Activated naive CD8-positive, alpha-beta T cell treated with anti-CD3 and anti-CD28 coated beads, Interleukin-2, amount 50 U/mL, for 24 hours (primary cell): ENCODE data around the gene INTU.

ENCODE experiments used
- ATAC-seq: fragments of 150-1000 bp; cut with Tn5 transposase; one replicate; pipeline ENCODE4 v1.10.0; 2021
- DNase-seq: peaks from one replicate; pipeline ENCODE4 v3.0.0; 2021
- H3K27ac Mint-ChIP-seq: one replicate; pipeline ENCODE4 v1.8.0; 2021; ENCODE audit warnings: mild to moderate bottlenecking, mixed read lengths
- H3K27me3 Mint-ChIP-seq: one replicate; pipeline ENCODE4 v1.8.0; 2021; ENCODE audit warnings: mixed read lengths
- H3K36me3 Mint-ChIP-seq: one replicate; pipeline ENCODE4 v1.8.0; 2021; ENCODE audit warnings: low read depth, mixed read lengths
- H3K4me1 Mint-ChIP-seq: one replicate; pipeline ENCODE4 v1.8.0; 2021; ENCODE audit warnings: mixed read lengths
- H3K4me3 Mint-ChIP-seq: one replicate; pipeline ENCODE4 v1.8.0; 2021; ENCODE audit warnings: mild to moderate bottlenecking, moderate library complexity, mixed read lengths
- H3K9me3 Mint-ChIP-seq: one replicate; pipeline ENCODE4 v1.8.0; 2021; ENCODE audit warnings: mixed read lengths

INTU gene

DNA sequence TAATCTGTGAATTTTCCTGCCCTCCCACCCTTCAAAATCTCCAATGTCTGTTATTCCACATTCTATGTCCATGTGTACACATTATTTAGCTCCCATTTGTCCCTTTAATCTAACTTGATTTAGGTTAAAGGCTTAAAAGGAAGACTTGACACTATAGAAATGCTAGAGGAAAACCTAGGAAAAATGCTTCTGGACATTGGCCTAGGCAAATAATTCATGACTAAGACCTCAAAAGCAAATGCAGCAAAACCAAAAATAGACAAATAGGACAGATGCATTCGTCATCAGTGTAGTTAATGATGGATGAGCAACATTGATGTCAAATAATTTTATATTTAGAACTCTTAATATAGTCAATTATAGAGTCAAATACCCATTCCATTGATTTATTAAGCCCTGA is 36.9 kb downstream of the INTU start:
- Mint-ChIP-seq H3K4me1 (no peaks in the 10 kb centered on the region), H3K27me3 (no peaks in the 10 kb centered on the region), H3K4me3 (no peak overlapping the region), H3K36me3 (no peaks in the 10 kb centered on the region), H3K9me3 (no peaks in the 10 kb centered on the region), H3K27ac (no peak overlapping the region)
- DNase-seq (no peak), ATAC-seq (no peak)

DNA sequence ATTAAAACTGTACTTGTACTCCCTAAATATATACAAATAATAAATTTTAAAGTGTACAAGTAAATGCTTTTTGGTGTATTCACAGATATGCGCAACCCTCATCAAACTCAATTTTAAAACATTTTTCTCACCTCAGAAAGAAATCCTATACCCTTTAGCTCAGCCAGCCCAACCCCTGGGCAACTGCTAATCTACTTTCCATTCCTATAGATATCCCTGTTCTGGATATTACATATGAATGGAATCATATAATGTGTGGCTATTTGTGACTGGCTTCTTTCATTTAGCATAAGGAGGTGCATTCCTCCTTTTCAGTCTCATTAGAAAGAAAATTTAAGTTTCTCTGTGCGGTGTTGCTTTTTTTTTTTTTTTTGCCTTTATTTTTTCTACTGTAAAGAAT is 39.4 kb downstream of the INTU start:
- Mint-ChIP-seq H3K4me1 (no peaks in the 10 kb centered on the region), H3K9me3 (no peaks in the 10 kb centered on the region), H3K27me3 (no peaks in the 10 kb centered on the region), H3K36me3 (no peaks in the 10 kb centered on the region), H3K27ac (no peak overlapping the region), H3K4me3 (no peak overlapping the region)
- no peak for ATAC-seq
- DNase-seq = no peak

GRCh38 chr4:127685292-127685691 is 52.5 kb downstream of the INTU start:
- Mint-ChIP-seq H3K27ac (no peak overlapping the region), H3K36me3 (no peaks in the 10 kb centered on the region), H3K4me1 (no peaks in the 10 kb centered on the region), H3K9me3 (no peaks in the 10 kb centered on the region), H3K4me3 (no peak overlapping the region), H3K27me3 (no peaks in the 10 kb centered on the region)
- ATAC-seq (no peak), DNase-seq (no peak)

GRCh38 chr4:127686658-127687057 is 53.9 kb downstream of the INTU start:
- Mint-ChIP-seq H3K36me3 (no peaks in the 10 kb centered on the region), H3K4me1 (no peaks in the 10 kb centered on the region), H3K27ac (no peak overlapping the region), H3K4me3 (no peak overlapping the region), H3K27me3 (no peaks in the 10 kb centered on the region), H3K9me3 (no peaks in the 10 kb centered on the region)
- DNase-seq = no peak
- ATAC-seq = no peak

DNA sequence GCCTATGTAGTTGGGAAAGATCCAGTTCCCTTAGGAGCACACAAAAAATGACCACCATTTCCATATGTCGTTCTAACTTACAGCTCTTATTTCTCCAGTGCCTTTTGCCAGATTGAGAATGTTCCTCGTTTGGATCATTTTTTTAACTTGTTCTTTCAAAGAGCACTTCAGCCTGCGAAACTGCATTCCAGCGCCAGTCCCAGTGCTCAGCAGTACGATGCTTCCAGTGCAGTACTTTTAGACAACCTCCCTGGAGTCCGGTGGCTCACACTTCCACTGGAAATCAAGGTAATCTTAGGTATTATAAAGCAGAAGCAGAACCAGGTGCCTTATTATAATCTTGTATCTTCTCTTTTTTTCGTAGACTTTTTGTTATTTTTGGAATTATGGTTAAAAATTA is 54.8 kb downstream of the INTU start:
- H3K4me3 Mint-ChIP-seq = no peak overlapping the region
- H3K4me1 Mint-ChIP-seq = no peaks in the 10 kb centered on the region
- H3K36me3 Mint-ChIP-seq = no peaks in the 10 kb centered on the region
- no peaks in the 10 kb centered on the region for H3K9me3 Mint-ChIP-seq
- no peaks in the 10 kb centered on the region for H3K27me3 Mint-ChIP-seq
- no peak overlapping the region for H3K27ac Mint-ChIP-seq
- DNase-seq (no peak), ATAC-seq (no peak)

DNA sequence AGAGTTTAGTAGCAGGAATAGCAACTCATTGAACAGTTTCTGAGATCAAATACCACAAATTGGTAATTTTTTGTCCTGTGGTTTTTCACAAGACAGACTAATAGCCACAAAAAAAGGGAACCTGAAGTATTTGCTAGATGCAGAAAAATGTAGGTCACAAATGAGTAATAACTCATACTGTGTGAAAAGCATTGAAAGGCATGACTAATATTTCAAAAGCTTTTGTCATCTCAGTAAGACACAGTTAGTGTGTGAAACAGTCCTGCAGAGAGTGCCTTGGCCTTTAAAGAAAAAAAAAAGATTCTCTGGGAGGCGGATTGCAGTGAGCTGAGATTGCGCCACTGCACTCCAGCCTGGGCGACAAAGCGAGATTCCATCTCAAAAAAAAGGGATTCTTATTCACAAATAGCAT is 66.0 kb downstream of the INTU start:
- Mint-ChIP-seq H3K4me1 (no peaks in the 10 kb centered on the region), H3K9me3 (peaks cover 5% of the 10 kb centered on the region), H3K27ac (no peak overlapping the region), H3K4me3 (no peak overlapping the region), H3K27me3 (peaks cover 3% of the 10 kb centered on the region), H3K36me3 (no peaks in the 10 kb centered on the region)
- DNase-seq = no peak
- no peak for ATAC-seq

- no peaks in the 10 kb centered on the region for H3K27me3 Mint-ChIP-seq
- H3K36me3 Mint-ChIP-seq = no peaks in the 10 kb centered on the region
- no peak overlapping the region for H3K27ac Mint-ChIP-seq
- DNase-seq (no peak), ATAC-seq (no peak)
- H3K9me3 Mint-ChIP-seq = no peaks in the 10 kb centered on the region
- H3K4me1 Mint-ChIP-seq = no peaks in the 10 kb centered on the region
- no peak overlapping the region for H3K4me3 Mint-ChIP-seq
Observed at GRCh38 chr4:127708985-127709384, 76.2 kb downstream of the INTU start.

DNA sequence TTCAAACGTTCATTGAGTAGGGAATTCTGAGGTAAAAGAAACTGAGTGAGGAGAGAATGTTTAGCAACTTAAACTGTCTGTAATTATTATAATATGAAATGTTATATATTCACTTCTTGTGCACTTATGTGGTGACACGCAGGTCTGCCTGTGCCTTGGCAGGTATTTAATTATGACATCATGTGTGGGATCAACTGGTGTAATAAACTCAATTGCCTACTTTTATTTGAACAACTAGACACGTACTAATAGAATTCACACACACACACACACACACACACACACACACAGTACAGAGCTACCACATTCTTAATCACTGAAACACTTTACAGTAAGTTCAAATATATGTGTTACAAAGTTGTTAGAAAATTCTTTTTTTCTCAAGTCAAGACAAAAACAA is 76.7 kb downstream of the INTU start:
- no peak overlapping the region for H3K4me3 Mint-ChIP-seq
- no peak for ATAC-seq

DNA sequence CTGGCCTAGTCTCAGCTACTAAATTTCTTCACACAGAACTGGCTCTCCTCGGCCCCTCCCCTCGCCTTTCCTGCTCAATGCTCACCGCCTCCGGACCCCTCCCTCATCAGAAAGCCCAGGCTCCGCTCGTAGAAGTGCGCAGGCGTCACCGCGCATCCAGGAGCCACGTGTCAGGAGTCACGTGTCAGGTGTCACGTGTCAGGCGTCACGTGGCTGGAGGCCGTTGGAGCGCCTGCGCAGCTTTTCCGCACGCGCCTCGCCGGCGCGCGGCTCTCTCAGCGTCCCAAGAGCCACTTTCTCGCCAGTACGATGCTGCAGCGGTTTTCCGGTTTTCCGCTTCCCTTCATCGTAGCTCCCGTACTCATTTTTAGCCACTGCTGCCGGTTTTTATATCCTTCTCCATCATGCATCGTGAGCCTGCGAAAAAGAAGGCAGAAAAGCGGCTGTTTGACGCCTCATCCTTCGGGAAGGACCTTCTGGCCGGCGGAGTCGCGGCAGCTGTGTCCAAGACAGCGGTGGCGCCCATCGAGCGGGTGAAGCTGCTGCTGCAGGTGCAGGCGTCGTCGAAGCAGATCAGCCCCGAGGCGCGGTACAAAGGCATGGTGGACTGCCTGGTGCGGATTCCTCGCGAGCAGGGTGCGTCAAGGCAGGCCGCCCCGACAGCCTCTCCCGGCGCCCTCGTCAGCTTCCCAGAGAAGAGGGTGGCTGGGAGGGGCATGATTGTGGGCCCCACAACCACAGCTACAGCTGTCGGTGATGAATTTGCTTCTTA is 97.6 kb downstream of the INTU start, which contains the start of gene SLC25A31:
Gene SLC25A31, plus strand, starts transcription at position 259 of the 772 bp plus-strand sequence. Its CDS starts 146 bp downstream, at position 405.
- no peaks in the 10 kb centered on the region for H3K9me3 Mint-ChIP-seq
- H3K36me3 Mint-ChIP-seq = no peaks in the 10 kb centered on the region
- DNase-seq = no peak
- no peak within 1 kb of the TSS for H3K4me3 Mint-ChIP-seq
- peaks cover 3% of the 10 kb centered on the region for H3K27me3 Mint-ChIP-seq
- ATAC-seq = no peak
- H3K27ac Mint-ChIP-seq = no peak within 1 kb of the TSS
- no peaks in the 10 kb centered on the region for H3K4me1 Mint-ChIP-seq

More for the DNA sequence above, 76.7 kb downstream of the INTU start:
- no peaks in the 10 kb centered on the region for H3K9me3 Mint-ChIP-seq
- H3K27ac Mint-ChIP-seq = no peak overlapping the region
- no peaks in the 10 kb centered on the region for H3K4me1 Mint-ChIP-seq
- no peaks in the 10 kb centered on the region for H3K36me3 Mint-ChIP-seq
- no peak for DNase-seq
- no peaks in the 10 kb centered on the region for H3K27me3 Mint-ChIP-seq

DNA sequence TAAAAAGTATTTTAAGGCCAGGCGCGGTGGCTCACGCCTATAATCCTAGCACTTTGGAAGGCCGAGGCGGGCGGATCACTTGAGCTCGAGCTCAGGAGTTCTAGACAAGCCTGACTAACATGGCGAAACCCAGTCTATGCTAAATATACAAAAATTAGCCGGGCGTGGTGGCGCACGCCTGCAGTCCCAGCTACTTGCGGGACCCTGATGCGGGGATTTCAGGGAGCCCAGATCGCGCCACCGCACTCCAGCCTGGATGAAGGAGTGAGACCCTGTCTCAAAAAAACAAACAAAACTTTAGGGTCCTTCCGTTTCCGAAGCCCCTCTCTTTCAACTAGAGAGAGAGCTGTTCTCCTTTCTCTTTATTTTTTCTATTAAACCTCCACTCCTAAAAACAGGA is 98.6 kb downstream of the INTU start:
- H3K36me3 Mint-ChIP-seq = no peaks in the 10 kb centered on the region

GRCh38 chr4:127732623-127733328 is 100.0 kb downstream of the INTU start:
- no peak overlapping the region for H3K4me3 Mint-ChIP-seq
- no peaks in the 10 kb centered on the region for H3K9me3 Mint-ChIP-seq
- no peak overlapping the region for H3K27ac Mint-ChIP-seq
- no peak for ATAC-seq
- no peaks in the 10 kb centered on the region for H3K27me3 Mint-ChIP-seq
- no peaks in the 10 kb centered on the region for H3K36me3 Mint-ChIP-seq
- DNase-seq = no peak
- H3K4me1 Mint-ChIP-seq = no peaks in the 10 kb centered on the region

More for the DNA sequence above, 98.6 kb downstream of the INTU start:
- ATAC-seq = no peak
- no peak for DNase-seq
- Mint-ChIP-seq H3K27me3 (peaks cover 3% of the 10 kb centered on the region), H3K4me3 (no peak overlapping the region), H3K9me3 (no peaks in the 10 kb centered on the region), H3K4me1 (no peaks in the 10 kb centered on the region), H3K27ac (no peak overlapping the region)

DNA sequence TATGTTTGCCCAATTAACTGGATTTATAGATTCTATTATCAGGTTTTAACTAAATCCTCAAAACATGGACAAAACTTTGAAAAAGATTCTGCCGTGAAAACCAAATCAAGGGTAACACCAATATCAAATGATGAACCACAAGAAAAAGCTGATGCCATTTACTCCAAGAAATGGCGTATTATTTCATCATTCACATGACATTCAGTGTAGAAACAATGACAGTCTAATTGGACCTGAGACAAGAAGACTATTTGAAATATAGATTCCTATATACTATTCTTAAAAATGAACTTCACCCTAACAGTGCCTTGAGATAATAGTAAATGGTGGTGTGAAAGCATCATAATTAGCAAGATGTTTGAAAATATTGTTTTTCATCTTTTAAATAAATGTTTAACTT is 102.2 kb downstream of the INTU start:
- Mint-ChIP-seq H3K36me3 (no peaks in the 10 kb centered on the region), H3K4me3 (no peak overlapping the region), H3K4me1 (no peaks in the 10 kb centered on the region), H3K27me3 (no peaks in the 10 kb centered on the region), H3K9me3 (no peaks in the 10 kb centered on the region), H3K27ac (no peak overlapping the region)
- ATAC-seq (no peak), DNase-seq (no peak)

DNA sequence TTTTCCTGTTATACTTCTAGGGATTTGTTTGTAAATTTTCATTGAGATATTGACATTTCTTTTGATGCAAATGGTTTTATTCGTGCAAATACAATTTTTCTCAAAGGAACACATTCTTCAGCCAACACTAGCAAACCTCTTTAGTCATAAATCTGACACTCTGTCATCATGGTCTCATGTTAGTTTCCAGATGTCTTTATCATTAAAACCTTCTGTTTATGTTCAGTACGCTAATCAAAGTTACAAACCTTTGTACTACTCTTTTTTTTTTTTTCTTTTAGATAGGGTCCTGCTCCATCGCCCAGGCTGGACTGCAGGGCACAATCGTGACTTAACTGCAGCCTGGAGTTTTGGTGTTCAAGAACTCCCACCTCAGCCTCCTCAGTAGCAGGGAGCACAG is 104.5 kb downstream of the INTU start:
- Mint-ChIP-seq H3K4me3 (no peak overlapping the region), H3K27ac (no peak overlapping the region), H3K9me3 (peaks cover 3% of the 10 kb centered on the region), H3K4me1 (no peaks in the 10 kb centered on the region), H3K27me3 (no peaks in the 10 kb centered on the region), H3K36me3 (no peaks in the 10 kb centered on the region)
- ATAC-seq (no peak), DNase-seq (no peak)

GRCh38 chr4:127741247-127741646 is 108.5 kb downstream of the INTU start:
- Mint-ChIP-seq H3K4me1 (no peaks in the 10 kb centered on the region), H3K9me3 (peaks cover 7% of the 10 kb centered on the region), H3K4me3 (no peak overlapping the region), H3K27me3 (no peaks in the 10 kb centered on the region), H3K36me3 (no peaks in the 10 kb centered on the region), H3K27ac (no peak overlapping the region)
- DNase-seq = no peak
- ATAC-seq = no peak

DNA sequence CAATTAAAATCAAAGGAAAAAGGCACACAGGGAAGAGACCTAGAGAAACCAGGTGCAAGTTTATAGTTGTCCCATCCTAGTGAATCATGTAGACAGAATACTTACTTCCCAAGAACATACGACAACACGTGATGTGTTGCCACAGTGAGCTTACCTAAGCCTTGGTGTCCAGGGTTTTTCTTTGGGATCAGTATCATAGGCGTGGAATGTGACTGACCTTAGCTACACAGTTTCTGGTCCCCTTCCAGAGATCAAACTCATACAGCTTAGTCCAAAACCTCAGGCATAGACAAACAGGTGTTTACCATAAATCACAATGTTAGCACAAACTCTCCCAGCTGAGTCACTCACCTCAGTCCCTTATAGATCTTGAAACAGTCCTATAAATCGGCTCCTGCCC is 115.1 kb downstream of the INTU start:
- Mint-ChIP-seq H3K9me3 (peaks cover 12% of the 10 kb centered on the region), H3K27me3 (peaks cover 8% of the 10 kb centered on the region), H3K27ac (no peak overlapping the region), H3K36me3 (no peaks in the 10 kb centered on the region), H3K4me3 (no peak overlapping the region), H3K4me1 (no peaks in the 10 kb centered on the region)
- DNase-seq (no peak), ATAC-seq (no peak)
